Heart left ventricle (tissue), 16 donors: ENCODE results near the gene CPNE4. TPM values are rescaled to one million over a fixed set of nuclear protein-coding genes. Genes with fewer than 3 reads are reported as not detected.

Source experiments
- ATAC-seq, 4 donors: fragments of 200-7000 bp; cut with Tn5 transposase; one replicate each; pipeline ENCODE4 v1.9.1; 2020 to 2022; ENCODE audit warnings: moderate library complexity in 4 of 4, mild to moderate bottlenecking in 3 of 4, moderate number of reproducible peaks in 1 of 4
- DNase-seq, 5 donors: peaks; one replicate each; pipeline ENCODE4 v3.0.0-alpha.2; 2020
- H3K27ac ChIP-seq, 12 donors: fragments of 200-600 bp; sonication (generic) in 4 of 12; one replicate each; pipeline versions ENCODE4 v1.5.0 to v1.8.0; 2016 to 2022; ENCODE audit warnings: mild to moderate bottlenecking in 2 of 12
- H3K27me3 ChIP-seq, 9 donors: fragments of 200-600 bp; sonication (generic) in 2 of 9; one replicate each; pipeline versions ENCODE4 v1.5.1 to v1.8.0; 2016 to 2022; ENCODE audit warnings: mild to moderate bottlenecking in 3 of 9
- H3K36me3 ChIP-seq, 9 donors: fragments of 200-600 bp; sonication (generic) in 2 of 9; one replicate each; pipeline versions ENCODE4 v1.5.0 to v1.8.0; 2018 to 2022; ENCODE audit warnings: mild to moderate bottlenecking in 2 of 9
- H3K4me1 ChIP-seq, 12 donors: fragments of 200-600 bp; sonication (generic) in 4 of 12; one replicate each; pipeline versions ENCODE4 v1.5.0 to v1.8.0; 2016 to 2022; ENCODE audit warnings: mild to moderate bottlenecking in 3 of 12
- H3K4me3 ChIP-seq, 12 donors: fragments of 200-600 bp; sonication (generic) in 4 of 12; one replicate each; pipeline versions ENCODE4 v1.5.0 to v1.8.0; 2017 to 2022; ENCODE audit warnings: mild to moderate bottlenecking in 9 of 12, moderate library complexity in 4 of 12
- H3K9me3 ChIP-seq, 12 donors: fragments of 200-600 bp; sonication (generic) in 4 of 12; one replicate each; pipeline versions ENCODE4 v1.5.0 to v1.8.0; 2016 to 2022; ENCODE audit warnings: mild to moderate bottlenecking in 1 of 12
- POLR2A ChIP-seq, 2 donors: fragments of 450-650 bp; IDR thresholded peaks; one replicate each; pipeline ENCODE4 v1.6.1; 2017; ENCODE audit warnings: antibody characterized with exemption in 2 of 2, mild to moderate bottlenecking in 2 of 2, moderate library complexity in 2 of 2
- WGBS, 4 donors: extraction: QIAGEN DNeasy Blood & Tissue Kit in 2 of 4; methylation state at CpG; one replicate each; pipeline versions ENCODE4 v1.1.5 to v1.1.7; 2013 to 2018; 5-methylcytosine and 5-hydroxymethylcytosine counted together
- intact Hi-C, 10 donors: fragments of 100-400 bp; cut with DNase I; formaldehyde crosslinking; loops; one replicate each; pipeline versions ENCODE4 v1.11.1 to v1.14.2; 2022
- polyA plus RNA-seq, 2 donors: library from polyadenylated mRNA; stranded (reverse); fragments of 200-250 nt; gene quantifications; one replicate each; pipeline ENCODE4 v1.2.3, GENCODE V29; 2013
- total RNA-seq, 9 donors: library from RNA; depleted of rRNA in 2 of 9; stranded (reverse); fragments of >200 nt in 2 of 9; fragmentation: NEBNext Ultra II Directional in 3 of 9; extraction: Animal tissue kit (Norgen Biotek cat#: 25700) in 3 of 9; gene quantifications; one replicate each; pipeline versions ENCODE4 v1.1.0 to v1.2.4, GENCODE V29; 2016 to 2023
- TF ChIP-seq, protein P1 (sequence below), 12 donors: fragments of 200-600 bp; sonication (generic) in 4 of 12; IDR thresholded peaks; one replicate each; pipeline versions ENCODE4 v1.5.0 to v1.8.0; 2018 to 2022; ENCODE audit warnings: antibody characterized with exemption in 12 of 12, mild to moderate bottlenecking in 5 of 12
- donor health status: ischemic (EF 13 %, LVEDD 7.1; RV severe dilation, severe dysfunction).
- donor health status: healthy with polysubstance abuse.
- donor health status: DM: no; HTN: yes; CAD: no.
- donor health status: DM: no; HTN: no; CAD: no.
- donor health status: ischemic (EF 25% LVEDD 6.9; RV normal size, moderate dysfunction).
- donor health status: ischemic (EF 25% LVEDD 5.7; RV mildly dilated, moderate dysfunction).
- donor health status: healthy.
- donor health status: DM: yes; HTN: yes; CAD: no.
- donor health status: ischemic (EF 35%, LVEDD 5.7; RV mildly dilated, moderate dysfunction).
- donor health status: nonischemic (EF 11% LVEDD 7.7; RV severe dilation, severe dysfunction).
- donor health status: DM: yes; HTN: yes; CAD: no.
- donor health status: PGD.
- donor health status: ischemic (EF 29% LVEDD 5.4; RV normal size, mild dysfunction).
- donor health status: nonischemic (EF 23%, LVEDD 6.1; RV moderate dilation, normal function).

Gene CPNE4
- total and polyA plus RNA-seq, 11 donors = 1.7 to 99.7 (median 24.9) TPM

DNA sequence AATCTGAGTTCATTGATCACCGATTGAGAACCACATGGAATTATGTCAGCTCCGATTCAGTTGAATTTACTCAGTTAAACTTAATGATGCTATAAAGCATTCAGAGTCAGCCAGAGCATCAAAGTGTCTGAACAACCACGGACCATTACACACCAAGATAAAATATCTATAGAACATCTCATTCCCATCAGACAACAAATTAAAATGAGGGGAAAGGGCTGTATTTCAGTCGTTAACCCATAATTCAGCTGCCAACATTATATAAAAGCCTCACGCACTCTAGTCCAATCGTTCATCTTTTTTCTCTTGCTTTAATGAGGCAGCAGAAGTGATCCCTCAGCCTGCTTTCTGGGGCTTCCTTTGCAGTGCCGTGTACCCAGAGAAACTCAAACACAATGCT is 11.9 kb downstream of the CPNE4 start:
- 85 to 88% (median 86%) methylated on average over 7 of the region's 7 CpGs for WGBS, 4 donors
- intact Hi-C loops = loop anchor here in 2 of 10 donors (10.0 kb wide), 1 partner anchor 968 kb away; no protein-coding TSS in a partner anchor

DNA sequence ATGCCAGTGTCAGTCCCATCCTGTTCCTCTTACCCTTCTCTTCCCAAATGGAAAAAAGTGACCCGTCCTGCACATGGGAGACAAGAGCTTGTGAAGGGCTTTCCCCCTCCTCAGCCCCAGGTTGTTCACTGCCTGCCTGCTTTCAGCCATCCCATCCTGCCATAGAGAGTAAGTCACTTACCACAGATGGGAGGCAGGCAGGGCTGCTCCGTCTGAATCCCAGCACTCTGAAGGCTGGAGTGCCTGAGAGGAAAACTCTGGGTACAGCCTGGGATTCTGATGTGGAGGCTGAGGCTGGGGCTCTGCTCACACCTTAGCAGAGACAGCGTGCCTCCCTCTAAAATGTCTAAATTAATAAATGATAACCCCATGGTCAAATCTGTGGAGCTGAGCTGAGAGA is 14.8 kb downstream of the CPNE4 start:
- Histone ChIP-seq H3K9me3 (no peaks in the 10 kb centered on the region), H3K36me3 (no peaks in the 10 kb centered on the region), H3K4me1 (no peaks in the 10 kb centered on the region), H3K27me3 (peaks cover 0 to 32% (median 0%) of the 10 kb centered on the region in 9 donors), H3K4me3 (no peak overlapping the region), H3K27ac (no peak overlapping the region)
- intact Hi-C loops = loop anchor here in 2 of 10 donors (10.0 kb wide), 1 partner anchor 965 kb away; no protein-coding TSS in a partner anchor
- ATAC-seq = no peak
- DNase-seq = no peak
- TF ChIP-seq POLR2A (IDR thresholded peaks at IDR 0.05) = no peak
- TF ChIP-seq, protein P1, sequence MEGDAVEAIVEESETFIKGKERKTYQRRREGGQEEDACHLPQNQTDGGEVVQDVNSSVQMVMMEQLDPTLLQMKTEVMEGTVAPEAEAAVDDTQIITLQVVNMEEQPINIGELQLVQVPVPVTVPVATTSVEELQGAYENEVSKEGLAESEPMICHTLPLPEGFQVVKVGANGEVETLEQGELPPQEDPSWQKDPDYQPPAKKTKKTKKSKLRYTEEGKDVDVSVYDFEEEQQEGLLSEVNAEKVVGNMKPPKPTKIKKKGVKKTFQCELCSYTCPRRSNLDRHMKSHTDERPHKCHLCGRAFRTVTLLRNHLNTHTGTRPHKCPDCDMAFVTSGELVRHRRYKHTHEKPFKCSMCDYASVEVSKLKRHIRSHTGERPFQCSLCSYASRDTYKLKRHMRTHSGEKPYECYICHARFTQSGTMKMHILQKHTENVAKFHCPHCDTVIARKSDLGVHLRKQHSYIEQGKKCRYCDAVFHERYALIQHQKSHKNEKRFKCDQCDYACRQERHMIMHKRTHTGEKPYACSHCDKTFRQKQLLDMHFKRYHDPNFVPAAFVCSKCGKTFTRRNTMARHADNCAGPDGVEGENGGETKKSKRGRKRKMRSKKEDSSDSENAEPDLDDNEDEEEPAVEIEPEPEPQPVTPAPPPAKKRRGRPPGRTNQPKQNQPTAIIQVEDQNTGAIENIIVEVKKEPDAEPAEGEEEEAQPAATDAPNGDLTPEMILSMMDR (IDR thresholded peaks at IDR 0.05) = no peak
- WGBS, 4 donors = 32 to 42% (median 37%) methylated on average over 2 to 3 of the region's 3 CpGs

More for the DNA sequence above, 11.9 kb downstream of the CPNE4 start:
- Histone ChIP-seq H3K27me3 (peaks cover 0 to 10% (median 0%) of the 10 kb centered on the region in 9 donors), H3K4me1 (peaks cover 0 to 6% (median 0%) of the 10 kb centered on the region in 12 donors), H3K4me3 (no peak overlapping the region), H3K9me3 (no peaks in the 10 kb centered on the region), H3K36me3 (no peaks in the 10 kb centered on the region), H3K27ac (no peak overlapping the region)
- DNase-seq (no peak), ATAC-seq (no peak)
- TF ChIP-seq, protein P1 (IDR thresholded peaks at IDR 0.05) = no peak
- no peak for TF ChIP-seq POLR2A (IDR thresholded peaks at IDR 0.05)

DNA sequence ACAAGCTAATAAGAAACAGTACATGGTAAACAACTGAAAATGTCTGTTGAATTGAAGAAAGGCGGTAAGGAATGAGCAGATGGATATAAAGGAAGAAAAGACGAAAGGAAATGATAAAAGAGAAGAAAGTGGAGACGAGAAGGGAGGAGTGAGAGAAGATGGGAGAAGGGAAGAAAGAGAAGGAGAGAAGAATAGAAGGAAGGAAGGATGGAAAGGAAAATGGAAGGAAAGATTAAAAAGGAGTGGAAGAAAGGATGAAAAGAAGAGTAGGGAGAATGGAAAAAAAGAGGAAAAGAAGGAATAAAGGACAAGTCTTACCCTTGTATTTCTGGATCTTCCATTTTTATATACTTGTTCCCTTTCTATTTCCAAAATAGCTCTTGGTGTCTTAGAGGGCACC is 17.7 kb downstream of the CPNE4 start:
- 86 to 93% (median 93%) methylated on average over 3 of the region's 3 CpGs for WGBS, 4 donors
- TF ChIP-seq, protein P1 (IDR thresholded peaks at IDR 0.05) = no peak
- no peak for TF ChIP-seq POLR2A (IDR thresholded peaks at IDR 0.05)
- Histone ChIP-seq H3K27me3 (peaks cover 0 to 32% (median 0%) of the 10 kb centered on the region in 9 donors), H3K4me1 (no peaks in the 10 kb centered on the region), H3K9me3 (no peaks in the 10 kb centered on the region), H3K4me3 (no peak overlapping the region), H3K27ac (no peak overlapping the region), H3K36me3 (no peaks in the 10 kb centered on the region)
- intact Hi-C loops = loop anchor here in 1 of 10 donors (10.0 kb wide), 1 partner anchor 492 kb away; no protein-coding TSS in a partner anchor
- ATAC-seq = no peak
- no peak for DNase-seq

DNA sequence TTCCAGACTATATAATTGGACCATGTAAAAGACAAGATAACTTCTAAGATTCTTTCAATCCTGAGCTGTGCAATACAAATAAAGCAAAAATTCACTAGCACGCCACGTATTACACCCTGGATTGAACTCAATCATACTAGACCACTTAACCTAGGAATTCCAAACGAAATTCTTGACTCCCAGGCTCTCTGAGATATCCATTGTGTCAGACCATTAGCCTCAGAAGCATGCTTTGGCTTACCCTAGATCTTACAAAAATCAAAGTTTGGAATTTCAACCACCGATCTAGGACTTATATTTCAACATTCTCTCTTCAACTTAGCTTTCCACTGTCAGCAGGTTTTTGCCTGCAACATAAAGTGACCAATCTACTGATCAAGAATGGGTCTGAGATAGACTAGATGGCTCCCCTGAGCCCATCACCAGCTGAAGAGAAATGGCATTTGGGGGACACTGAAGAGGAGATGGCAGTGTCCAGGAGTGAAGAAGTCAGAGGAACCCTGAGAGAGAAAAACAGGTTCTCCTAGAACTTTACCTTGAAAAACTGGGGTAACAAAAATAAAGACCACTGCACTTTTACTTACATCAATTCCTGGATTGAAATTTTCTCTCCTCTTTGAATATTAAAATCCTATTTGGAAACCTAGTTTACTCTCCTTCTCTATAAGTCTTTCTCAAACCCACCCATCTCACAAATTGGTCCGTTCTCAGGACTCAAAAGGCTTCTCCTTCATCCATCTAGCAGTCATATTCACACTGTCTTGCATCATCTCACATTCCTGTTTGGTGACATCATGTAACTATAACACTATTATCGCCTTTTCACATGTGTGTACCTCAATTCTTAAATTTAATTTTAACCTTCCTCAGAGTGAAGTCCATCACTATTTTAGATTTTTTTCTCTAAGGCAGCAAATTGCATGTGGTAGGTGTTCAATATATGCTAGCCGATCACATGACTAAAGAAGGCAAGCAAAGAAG is 18.5 kb downstream of the CPNE4 start:
- DNase-seq (no peak), ATAC-seq (no peak)
- H3K36me3 ChIP-seq = no peaks in the 10 kb centered on the region
- no peak overlapping the region for H3K27ac ChIP-seq
- peaks cover 0 to 30% (median 0%) of the 10 kb centered on the region in 9 donors for H3K27me3 ChIP-seq
- H3K9me3 ChIP-seq = no peaks in the 10 kb centered on the region
- 68 to 74% (median 71%) methylated on average over 7 of the region's 7 CpGs for WGBS, 4 donors
- no peaks in the 10 kb centered on the region for H3K4me1 ChIP-seq
- intact Hi-C loops = loop anchor here in 1 of 10 donors (10.0 kb wide), 1 partner anchor 492 kb away; no protein-coding TSS in a partner anchor
- H3K4me3 ChIP-seq = no peak overlapping the region
- TF ChIP-seq POLR2A (IDR thresholded peaks at IDR 0.05) = no peak
- TF ChIP-seq, protein P1 (IDR thresholded peaks at IDR 0.05) = no peak
